NCI-H82 treated with DMSO at 0.1 percent for 48 hours (cell line): ENCODE measurements around the gene FIGNL1.

ENCODE experiments used
- DNase-seq: peaks from one replicate; lab custom pipeline; 2025; ENCODE audit not compliant: unreplicated experiment; lab: John Stamatoyannopoulos, UW

Gene FIGNL1

DNA sequence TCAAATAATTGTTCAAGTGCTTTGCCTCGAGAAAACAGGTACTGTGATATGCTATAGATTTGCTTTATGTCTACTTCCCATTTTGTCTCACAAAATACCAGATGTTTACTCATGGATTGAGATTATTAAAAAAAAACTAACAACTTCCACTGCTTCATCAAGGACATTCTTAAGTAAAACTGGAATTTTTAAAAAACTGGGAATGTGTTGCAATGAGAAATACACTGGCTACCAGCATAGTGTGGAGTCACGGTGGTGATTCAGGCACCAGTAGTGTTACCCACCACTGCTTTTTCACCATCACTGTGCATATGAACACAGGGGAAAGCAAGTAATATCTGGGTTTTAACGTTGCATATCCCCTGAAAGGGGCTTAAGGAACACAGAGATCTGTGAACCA is 21.2 kb downstream of the FIGNL1 start:
- DNase-seq = no peak

DNA sequence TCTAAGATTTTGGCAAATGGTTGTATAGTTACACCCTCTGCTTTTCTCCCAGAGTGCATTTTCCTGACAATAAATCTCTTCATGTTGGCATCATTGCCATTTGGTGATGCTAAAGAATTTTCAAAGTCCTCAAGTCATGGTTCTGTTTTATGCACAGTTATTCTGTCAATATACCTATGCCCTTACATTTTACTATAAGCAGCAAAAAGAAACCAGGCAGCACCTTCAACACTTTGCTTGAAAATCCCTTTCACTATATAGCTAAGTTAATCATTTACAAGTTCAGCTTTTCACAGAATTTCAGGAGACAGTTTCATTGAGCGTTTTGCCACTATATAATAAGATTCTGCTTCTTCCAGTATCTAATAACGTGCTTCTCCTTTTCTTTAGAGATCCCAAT is 22.6 kb downstream of the FIGNL1 start:
- DNase-seq = no peak

DNA sequence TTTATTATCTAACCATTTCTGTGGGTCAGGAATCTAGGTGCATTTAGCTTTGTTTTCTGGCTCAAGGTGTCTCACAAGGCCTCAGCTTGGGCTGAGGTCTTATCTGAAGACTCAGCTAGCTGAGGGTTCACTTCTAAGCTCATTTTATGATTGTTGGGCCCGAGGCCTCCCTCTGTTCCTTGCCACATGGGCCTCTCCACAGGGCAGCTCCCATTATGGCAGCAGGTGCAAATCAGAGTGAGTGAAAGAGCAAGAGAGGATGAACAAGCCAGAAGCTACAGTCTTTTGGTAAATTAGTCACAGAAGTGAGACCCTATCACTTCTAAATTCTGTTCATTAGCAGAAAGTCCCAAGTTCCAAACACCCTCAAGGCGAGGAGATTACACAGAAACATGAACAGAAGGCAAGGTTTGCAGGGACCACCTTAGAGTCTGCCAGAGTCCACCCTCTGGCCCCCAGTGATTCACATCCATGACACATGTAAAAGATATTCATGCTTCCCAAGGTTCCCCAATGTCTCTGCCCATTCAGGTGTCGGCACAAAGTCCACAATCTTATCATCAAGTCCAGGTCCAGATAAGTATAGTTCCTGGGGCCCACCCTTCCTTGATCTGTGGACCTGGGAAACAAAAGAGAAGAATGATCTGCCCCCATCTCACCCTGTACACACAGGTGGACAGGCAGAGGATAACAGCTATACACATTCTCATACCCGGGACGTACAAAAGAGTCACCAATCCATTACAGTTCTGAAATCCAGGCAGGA is 23.7 kb downstream of the FIGNL1 start:
- DNase-seq = no peak

DNA sequence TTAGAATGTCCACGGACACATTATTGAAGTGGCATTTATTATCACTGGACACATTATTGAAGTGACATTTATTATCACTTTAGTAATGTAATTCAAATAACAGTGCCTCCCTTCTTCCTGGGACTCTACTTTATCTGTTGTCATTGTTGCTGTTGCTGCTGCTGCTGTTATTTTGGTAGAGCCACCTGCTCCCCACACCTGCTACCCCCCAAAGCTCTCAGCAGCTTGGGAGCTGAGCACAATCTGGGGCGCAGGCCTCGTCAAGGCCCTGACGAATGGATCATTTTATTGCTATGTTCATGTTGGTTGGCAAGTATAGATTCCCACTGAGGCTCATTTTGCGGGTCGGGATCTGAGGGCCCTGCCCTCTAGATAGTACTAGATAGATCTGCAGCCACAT is 24.8 kb downstream of the FIGNL1 start:
- no peak for DNase-seq

DNA sequence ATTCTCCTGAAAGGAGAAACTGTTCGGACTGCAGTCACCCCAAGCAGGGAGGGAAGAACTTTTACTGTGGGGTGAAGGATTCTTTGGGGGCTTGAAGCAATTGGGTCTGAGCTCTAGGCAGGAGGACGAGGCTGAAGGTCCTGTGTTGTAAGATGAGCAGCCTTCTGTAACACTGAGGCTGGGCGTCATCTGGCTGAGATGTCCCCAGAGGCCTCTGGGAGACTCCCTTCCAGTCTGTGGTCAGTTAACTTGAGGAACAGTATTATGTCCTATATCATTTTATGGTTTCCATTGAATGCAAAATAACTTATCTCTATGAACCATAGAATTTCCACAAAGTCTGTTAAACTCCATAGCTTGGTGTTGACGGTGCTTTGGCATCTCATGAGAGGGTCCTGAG is 26.3 kb downstream of the FIGNL1 start:
- no peak for DNase-seq

DNA sequence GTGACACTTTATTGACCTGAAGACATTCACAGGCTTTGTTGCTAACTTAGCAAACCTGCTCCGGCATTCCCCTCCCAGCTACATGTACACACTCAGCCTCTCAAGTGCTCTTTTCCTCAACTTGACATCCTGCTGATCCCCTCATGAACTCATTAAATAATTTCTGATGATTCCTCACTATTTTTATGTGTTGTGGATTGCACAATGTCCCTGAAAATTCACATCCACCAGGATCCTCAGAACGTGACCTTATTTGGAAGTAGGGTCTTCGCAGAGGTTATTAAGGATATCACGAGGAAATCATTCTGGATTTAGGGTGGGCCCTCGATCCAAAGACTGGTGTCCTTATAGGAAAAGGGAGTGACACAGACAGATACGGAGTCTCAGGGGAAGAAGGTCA is 27.3 kb downstream of the FIGNL1 start:
- DNase-seq = no peak

DNA sequence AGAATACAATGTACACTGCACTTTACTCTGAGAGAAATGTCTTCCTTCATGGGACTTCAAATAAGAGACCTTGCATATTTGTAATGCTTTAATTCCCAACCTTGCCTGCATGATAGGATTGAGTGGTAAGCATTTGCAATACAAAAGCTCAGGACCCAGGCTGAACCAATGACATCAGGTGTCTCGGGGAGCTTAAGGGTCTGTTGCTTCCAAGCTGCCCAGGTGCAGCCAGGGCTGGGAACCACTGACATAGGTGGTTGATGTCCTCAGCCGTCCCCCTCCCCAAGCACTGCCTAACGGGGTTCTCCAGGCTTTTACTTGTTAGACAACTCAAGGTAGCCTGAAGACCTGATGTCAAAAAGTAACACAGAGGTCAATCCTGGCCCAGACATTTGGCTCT is 29.1 kb downstream of the FIGNL1 start:
- no peak for DNase-seq

DNA sequence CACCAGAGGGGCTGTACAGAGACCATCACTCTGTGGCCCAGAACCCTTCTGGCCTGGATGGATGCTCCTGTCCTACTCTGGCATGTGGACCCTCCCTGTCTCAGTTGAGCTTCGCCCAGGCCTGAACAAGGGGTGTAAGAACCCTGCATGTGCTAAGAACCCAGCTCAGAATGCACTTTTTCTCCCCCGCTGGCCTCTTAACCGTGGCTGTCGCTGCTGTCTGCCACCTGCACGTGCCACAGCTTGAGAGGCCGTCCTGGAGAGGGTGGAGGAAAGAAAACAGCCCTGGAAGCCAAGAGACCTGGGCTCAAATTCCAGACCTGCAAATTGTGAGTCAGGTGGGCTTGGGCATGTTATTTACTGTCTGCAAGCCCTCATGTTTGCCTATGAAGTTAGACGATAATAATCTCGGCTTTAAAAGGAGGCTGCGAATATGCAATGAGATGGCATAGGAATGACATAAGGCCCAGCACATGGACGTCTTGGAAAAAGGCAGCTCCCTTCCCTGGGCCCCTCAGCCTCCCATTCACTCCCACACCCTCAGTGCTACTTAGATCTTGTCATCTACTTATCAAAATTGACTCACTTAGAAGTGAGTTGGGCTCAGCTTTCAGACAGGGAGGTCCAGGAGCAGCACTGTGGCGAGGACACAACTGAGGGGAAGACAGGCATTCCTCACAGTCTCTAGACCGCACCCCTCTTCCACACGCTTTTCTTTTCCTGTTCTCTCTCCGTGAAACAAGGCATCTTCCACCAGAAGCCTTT is 31.4 kb downstream of the FIGNL1 start:
- DNase-seq = no peak

DNA sequence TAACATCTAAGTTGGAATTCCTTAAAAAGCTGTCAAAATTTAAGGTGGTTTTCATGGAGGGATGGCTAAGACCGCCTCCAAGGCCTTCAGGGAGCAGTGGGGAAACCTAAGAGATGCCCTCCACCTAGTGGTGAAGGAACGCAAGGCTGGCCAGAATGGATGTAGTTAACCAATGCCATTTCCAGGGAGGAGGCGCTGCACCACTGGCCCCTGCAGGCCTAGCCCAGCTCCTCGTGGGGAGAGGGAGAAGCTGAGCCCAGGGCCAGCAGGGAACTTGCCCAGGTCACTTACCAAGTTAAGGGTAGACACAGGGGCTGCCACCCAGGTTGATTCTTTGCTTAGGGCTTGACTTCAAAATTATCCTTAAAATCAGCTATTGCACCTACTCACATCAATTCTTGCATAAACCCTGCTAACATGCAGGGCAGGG is 32.0 kb downstream of the FIGNL1 start:
- DNase-seq = peak; percentile 73

DNA sequence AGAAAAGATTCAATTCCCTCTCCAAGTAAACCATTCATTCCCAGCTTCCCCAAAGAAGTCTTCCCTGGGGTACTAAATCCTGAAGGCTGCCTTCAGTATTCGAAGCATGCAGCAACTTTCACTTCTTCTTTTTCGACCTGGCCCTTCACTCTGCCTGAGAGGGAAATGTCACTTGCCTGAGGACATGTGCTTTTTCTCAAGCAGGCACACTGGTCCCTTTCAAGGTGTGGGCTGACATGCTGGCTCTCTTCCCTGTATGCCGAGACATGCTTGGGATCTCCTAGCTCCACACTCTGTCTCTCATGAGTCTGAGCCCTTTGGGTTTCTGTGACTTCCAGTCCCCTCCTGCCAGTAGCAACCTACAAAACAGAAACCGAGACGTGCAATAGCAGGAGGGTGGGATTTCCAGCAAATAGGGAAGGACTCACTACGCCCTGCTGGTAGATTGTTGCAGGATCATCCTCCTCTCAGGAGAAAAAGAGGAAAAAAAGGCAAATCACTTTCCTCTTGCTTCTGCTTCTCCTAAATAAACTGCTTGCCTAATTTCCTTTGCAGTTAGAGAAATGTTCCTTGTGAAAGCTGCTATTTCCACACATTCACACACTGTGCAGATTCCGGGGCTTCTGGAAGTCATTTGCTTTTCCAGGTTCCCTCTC is 33.5 kb downstream of the FIGNL1 start:
- no peak for DNase-seq

DNA sequence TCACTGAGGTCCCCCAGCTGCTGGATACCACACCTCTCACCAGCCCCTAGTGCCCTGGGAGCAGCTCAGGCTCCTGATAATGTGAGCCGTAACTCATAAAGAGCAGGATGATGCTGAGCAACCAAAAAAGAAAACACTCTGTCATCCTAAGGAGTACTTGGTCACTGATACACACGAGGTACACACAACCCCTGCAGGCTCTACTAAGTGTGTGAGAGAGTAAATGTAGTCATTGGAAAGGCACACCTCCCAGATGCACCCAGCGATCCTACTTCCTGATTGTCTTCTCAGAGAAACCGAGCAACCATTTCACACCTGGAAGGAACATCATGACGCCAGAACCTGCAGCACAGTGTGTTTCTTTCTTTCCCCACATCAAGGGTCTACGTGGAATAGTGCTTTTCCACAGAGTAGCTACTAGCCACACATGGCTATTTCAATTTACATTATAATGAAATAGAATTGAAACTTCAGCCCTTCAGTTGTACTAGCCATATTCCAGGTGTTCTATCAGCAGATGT is 34.2 kb downstream of the FIGNL1 start:
- DNase-seq = no peak

DNA sequence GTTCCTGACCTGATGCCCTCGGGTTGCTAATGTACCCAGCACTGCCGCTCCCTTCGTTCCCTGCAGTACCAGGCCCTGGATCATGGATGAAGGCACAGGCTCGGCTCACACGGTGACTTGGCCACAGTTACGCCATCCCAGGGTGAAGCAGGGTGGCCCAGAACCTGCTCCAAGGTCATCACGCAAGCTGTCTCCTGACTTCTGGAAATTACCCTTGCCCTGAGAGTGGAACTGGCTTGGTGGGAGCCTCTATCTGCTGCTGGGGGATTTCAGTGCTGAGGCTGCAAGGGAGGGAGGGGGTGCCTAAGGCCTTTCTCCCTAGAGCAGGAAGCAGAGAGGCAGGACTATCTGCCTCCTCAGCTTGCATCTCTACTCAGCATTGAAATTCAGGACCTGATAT is 36.6 kb downstream of the FIGNL1 start:
- DNase-seq = no peak

DNA sequence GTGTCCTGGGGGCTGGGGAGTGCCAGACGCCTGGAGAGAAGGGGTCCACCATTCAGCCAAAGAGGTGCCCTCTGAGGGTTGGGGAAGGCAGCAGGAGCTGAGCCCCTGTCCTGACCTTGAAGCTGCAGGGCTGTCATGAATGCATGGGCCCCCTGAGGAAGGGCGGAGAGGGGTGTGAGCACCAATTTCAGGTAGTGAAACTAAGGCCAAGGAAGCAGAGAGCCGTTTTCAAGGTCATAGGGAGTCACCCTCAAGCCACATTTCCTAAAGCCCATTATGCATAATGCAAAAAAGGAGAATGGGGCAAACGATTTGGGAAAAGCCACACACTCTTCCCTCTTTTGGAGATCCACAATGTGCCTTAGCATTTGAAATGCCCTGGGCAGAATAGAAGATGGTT is 37.2 kb downstream of the FIGNL1 start:
- DNase-seq = no peak

DNA sequence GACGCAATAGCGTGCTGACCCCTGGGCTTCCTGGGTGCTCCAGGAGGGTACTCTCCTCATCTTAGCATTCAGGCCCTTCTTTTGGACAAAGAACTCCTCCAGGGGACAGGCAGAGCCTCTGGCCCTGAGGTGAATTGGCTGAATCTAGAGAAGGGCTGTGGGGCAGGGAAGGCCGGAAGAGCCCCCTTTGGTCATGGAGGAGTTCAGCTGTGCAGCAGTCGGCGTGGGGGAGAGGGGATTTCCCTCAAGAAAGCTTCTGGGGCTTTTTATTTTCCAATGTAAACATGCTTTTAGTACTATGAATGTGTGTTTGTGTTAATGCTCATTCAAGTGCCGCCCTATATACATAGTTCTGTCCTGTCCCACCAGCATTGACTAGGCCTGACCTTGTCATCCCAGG is 38.8 kb downstream of the FIGNL1 start:
- no peak for DNase-seq

DNA sequence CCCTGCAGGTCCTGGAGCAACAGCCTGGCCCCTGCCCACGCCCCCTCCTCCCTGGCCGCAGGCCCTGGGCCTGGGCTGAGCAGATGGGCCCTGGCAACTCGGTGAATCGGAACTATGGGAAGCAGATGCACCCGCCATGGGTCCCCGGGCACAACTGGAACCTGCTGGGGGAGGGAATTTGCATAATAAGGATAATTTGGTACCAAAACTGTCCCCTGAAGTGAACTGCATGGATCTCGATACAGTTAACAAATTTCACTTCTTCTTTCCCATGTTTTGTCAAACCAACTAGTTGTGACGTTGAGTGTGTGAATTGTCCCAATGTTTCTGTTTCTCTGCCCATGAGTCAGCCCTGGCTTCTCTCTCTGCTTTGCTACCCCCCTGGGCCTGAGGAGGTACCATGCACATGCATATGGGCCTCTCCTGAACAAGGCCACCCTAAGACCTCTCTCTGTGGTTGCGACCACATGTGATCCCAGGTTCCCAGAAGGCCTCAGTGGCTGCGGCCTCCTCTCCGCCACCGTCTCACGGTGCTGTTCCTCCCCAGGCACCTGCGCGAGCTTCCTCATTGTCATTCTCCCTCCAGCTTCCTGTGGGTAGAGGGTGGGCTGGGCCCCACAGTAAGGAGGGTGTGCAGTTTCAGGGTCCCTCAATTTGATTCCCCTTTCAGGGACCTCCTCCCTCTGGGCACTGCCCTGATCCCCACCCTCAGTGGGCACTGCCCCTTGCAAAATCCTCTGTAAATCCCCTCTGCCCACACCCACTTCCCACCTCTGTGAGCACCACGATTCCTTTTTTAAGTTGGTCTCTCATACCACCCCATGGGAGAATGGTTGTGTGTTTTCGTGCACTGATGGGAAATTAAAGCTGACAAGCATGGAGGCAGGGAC is 40.0 kb downstream of the FIGNL1 start:
- DNase-seq = no peak

DNA sequence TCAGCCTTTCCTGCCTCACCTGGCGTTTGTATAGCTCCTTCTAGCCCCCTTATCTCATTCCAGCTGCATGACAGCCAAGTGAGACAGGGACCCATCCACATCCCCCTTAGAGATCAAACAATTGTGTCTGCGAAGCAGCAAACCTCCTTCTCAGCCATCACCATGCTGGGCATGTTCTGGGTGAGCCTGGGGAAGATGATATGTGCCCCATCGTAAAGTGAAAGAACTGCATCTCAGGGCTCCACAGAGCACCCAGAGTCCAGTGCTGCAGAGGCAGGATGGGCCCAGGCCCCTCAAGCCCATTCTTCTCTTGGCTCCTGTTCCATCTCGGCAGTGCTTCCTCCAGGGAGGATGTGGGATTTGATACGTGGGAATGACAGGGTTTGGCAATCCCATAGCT is 43.2 kb downstream of the FIGNL1 start:
- no peak for DNase-seq

DNA sequence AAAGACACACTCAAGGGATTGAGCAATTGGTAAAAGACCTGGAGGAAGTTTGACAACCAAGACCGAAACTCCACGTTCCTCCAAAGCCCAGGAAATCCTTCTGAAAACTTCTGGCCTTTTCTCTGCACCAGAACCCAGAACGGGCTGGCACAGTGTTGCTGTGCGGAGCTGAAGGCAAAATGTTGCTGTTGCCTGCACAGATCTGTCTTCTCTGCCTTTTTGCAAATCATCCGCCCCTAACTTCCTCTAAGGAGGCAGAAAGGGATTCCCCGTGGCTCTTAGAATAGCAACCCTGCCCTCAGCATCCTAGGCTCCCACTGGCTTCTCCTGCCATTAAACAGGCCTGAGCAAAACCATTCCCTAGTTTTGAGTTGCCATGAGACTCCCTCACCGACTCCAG is 44.9 kb downstream of the FIGNL1 start:
- no peak for DNase-seq

DNA sequence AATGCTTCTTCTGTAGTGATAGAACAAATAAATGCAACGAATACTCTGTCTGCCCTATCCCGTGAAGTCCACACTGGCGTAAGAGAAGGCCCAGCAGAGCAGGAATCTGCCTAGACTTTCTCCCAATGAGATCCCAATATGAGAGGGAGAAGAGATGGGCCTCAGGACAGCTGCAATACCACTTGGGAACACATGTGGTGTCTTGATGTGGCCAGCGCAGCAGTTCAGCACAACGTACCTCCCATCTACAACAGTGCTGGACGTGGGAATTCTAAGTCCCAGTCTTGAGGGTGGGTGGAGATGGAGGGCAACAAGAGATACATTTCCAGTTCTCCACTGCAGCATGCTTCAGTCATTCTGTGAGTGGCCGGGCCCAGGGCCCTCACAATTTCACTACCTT is 45.8 kb downstream of the FIGNL1 start:
- DNase-seq = no peak

DNA sequence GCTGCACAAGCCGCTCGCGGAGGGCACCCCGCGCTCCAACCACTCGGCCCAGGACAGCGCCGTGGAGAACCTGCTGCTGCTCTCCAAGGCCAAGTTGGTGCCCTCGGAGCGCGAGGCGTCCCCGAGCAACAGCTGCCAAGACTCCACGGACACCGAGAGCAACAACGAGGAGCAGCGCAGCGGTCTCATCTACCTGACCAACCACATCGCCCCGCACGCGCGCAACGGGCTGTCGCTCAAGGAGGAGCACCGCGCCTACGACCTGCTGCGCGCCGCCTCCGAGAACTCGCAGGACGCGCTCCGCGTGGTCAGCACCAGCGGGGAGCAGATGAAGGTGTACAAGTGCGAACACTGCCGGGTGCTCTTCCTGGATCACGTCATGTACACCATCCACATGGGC is 50.0 kb downstream of the FIGNL1 start:
- no peak for DNase-seq

DNA sequence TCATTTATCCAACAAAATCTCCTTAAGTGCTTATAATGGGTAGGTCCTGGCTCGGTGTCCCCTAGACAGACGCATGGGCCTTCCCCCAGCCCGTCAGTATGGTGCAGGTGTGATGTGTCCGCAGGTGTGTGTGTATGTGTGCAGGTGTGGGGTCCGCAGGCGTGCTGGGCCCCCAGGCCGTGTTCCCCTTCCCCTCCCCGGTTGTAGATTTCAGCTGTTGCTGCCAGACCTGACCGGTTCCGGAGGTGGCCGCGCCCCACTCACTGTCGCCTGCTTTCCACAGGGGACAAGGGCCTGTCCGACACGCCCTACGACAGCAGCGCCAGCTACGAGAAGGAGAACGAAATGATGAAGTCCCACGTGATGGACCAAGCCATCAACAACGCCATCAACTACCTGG is 50.5 kb downstream of the FIGNL1 start:
- no peak for DNase-seq

DNA sequence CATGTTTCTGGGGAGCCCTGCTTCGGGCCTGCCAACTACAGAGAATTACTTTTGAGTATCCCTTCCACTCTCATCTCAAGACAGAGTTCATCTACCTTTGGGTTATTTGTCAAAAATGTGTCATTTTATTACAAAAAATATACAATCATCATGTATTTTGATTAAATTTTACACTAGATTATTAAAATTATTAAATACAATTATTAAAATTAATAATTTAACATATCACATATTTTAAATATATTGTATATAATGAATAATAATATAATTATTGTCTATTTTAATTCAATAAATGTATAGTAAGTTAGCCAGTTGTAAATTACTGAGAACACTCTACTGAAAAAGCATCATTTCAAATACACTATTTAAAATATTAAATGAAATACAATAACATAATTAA is 50.9 kb downstream of the FIGNL1 start:
- DNase-seq = no peak
